Measurements from ENCODE around the gene PYGM.
A peak's percentile ranks its signal among the peaks of the same experiment; 100 is the strongest.

The PYGM gene

GRCh38 chr11:64735725-64736259 lies 24.0 kb downstream of the PYGM start:
- DNase-seq (ENCODE audit: low read depth in 2 of 2), result no peak

GRCh38 chr11:64734811-64735724 lies 24.7 kb downstream of the PYGM start:
- no peak for DNase-seq (ENCODE audit: low read depth in 2 of 2)

GRCh38 chr11:64731601-64732000 lies 28.2 kb downstream of the PYGM start:
- DNase-seq (ENCODE audit: low read depth in 2 of 2), result no peak

DNA sequence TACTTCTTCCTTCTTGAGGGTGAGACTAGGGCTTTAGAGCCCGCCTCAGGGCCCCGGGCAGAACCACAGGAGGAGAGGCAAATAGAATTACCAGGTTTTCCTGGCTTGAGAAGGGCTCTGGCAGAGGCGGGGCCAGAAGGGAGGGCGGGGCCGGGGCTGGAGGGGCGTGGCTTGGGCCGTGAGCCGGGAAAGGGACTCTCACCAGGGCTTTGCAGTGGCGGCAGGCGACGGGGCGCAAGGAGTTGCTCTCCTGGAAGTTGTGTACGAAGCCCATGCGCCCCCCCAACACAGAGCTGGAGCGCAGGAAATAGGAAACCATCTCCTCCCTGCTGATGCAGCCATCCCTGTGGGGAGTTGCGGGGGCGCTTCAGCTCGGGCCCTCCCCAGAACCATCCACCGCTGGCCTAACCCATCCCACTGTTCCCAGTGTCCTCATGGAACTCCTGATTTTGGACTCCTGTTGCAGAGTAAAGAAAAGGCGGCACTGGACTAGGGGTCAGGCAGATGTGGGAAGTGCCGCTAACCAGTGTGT lies 29.9 kb downstream of the PYGM start:
- DNase-seq (ENCODE audit: low read depth in 2 of 2), result no peak

GRCh38 chr11:64728757-64729365 lies 30.9 kb downstream of the PYGM start:
- DNase-seq (ENCODE audit: low read depth in 2 of 2), result no peak

DNA sequence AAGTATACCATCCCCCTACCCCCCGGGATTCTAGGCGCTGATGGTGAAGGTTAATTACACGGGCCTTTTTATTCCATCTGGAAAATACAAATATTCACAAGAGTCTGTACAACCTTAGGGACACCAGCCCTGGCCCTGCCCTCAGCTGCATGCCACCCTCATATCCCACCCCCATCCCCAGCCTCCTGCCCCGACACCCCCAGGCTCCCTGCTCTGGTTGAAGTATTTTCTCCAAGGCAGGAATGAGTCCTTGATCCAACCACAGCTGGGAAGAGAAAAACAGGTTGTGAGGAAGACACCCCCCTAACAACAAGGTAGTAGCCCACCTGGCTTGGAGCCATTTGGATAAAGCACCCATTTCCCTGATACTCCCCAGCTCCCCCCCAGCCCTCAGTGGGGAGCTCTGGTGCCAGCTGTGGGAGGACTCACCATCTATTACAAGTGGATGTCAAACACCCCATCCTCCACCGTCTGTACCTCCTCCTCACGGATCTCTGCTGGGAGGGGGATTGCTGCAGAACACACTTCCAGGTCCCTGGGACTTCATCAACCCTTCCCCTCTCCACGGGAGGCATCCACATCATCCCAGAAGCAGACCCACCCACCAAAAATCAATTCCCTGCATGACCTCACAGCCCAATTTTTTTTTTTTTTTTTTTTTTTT lies 32.8 kb downstream of the PYGM start:
- no peak for DNase-seq (ENCODE audit: low read depth in 2 of 2)

- DNase-seq (ENCODE audit: low read depth in 2 of 2), result no peak
Measured at GRCh38 chr11:64726211-64726641, 33.5 kb downstream of the PYGM start.

- no peak for DNase-seq (ENCODE audit: low read depth in 2 of 2)
Measured at GRCh38 chr11:64724863-64725532, 34.8 kb downstream of the PYGM start.

- DNase-seq (ENCODE audit: low read depth in 2 of 2), result no peak
Measured at GRCh38 chr11:64723907-64724862, 35.6 kb downstream of the PYGM start.

DNA sequence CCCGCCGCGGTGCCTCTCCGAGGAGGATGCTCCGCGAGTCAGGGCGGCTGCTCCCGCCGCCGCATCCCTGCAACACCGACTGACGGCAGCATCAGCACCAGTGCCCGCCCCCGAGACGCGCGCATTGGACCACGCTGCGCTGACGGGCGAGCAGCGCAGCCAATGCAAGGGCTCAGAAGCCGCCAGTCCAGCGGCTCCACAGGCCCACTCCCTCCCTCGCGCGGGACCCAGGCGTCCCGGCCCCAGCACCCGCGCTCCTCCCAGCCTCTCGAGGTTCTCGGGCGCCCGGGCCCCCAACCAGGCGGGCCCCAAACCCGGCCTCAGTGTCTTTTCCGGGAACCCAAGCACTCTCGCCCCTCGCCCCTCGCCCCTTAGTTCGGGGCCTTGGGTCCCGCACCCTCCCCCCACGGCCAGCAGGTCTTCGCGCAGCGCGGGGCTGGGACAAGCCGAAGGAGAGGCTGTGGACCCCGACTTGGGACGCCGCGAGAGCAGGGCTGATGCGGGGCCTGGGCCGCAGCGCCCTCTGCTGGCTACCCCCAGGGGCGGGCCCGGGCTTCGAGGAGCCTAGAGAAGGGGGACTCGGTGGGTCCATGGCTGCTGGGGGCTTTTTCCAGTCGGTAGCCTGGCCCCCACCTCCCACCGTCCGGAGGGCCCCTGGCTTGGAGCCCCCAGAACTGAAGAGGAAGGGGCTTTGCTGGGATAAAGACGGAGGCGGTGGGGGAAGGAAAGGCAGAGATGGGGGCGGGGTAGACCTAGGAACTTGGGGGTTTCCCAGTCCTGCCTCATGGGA lies 36.5 kb downstream of the PYGM start, which contains the start of gene NRXN2:
Gene NRXN2, minus strand, starts transcription at position 81 of the 790 bp plus-strand sequence. CDS start 9,498 bp downstream, outside the sequence.
- DNase-seq (ENCODE audit: low read depth in 2 of 2), result peak; percentile 82 to 85

- no peak for DNase-seq (ENCODE audit: low read depth in 2 of 2)
Measured at GRCh38 chr11:64722141-64723065, 37.4 kb downstream of the PYGM start.

DNA sequence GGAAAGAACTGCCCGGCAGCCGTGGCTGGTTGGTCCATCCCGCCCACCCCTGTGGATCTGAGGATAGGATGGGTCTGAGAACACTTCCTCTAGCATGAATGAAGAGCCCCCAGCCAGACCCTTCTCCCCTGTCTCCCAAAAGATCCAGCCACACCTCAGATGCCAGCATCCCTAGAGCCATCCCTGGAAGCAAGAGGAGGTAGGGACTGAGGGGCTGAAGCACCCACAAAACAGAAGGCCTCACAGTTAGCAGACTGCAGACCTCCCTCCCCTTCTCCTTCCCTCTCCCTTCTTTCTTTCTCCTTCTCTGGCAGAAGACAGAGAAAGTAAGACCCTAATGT lies 38.4 kb downstream of the PYGM start:
- DNase-seq (ENCODE audit: low read depth in 2 of 2), result no peak

DNA sequence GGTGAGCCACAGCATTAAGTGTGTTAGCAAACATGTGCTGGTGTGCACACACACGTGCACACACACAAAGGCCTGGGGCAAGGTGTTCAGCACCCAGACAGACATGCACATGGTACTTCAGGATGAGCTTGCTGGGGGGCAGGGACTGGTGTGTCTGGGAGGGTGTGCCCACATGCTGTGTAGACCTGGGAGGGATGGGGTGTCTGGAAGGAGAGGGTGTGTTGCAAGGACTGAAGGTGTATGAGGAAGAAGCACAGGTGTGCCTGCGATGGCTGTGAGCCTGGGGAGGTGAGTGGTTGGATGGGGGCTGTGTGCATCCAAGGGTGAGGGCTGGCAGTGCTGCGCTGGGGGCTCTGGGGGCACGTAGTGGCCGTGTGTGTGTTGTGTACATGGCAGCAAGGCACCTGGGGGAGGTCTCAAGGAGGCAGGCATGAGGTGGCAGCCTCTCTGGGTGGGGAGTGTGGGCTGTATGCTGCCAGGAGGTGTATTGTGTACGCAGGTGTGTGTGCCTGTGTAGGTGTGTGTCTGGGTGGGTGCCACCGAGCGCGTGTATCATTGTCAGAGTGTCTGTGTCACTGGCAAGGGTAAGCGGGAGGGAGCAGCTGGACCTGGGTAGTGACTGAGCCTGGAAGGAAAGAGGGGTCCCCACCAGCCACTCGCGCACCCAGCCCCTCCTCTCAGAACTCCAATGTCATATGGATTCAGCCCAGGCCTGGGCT lies 39.0 kb downstream of the PYGM start:
- DNase-seq (ENCODE audit: low read depth in 2 of 2), result no peak

DNA sequence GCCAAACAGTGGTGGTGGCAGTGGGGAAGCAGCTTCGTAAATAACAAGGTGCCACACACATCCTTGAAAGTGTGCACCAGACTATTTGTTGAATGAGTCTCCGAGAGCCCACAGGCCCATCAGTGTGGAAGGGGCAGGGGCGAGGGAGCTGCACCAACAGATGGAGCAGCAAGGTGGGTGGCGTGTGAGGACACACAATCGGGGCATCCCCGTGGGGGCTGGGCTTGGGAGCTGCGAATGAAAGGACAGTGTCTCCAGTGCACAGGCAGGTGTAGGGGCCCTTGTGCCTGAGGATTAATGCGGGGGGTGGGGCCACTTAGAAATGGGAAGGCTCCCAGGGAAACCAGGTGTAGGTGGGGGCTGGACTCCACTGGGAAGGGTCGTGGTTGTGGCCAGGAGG lies 39.6 kb downstream of the PYGM start:
- DNase-seq (ENCODE audit: low read depth in 2 of 2), result no peak

DNA sequence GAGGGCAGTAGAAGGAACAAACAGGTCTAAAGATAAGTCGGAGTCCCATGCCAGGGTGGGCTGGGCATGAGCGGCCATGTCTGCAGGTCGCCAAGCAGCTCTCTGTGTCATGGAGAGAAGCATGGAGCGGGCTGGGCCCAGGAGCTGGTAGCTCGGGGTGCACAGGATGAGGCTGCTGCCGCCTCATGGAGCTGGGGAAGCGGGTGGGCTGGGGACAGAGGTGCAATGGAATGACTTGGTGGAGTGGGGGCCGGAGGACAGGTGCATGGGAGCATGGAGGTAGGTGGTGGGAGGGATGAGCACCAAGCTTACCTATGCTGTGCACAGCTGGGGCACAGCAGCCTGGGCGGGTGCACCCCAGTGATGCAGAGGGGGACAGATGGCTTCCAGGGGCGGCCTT lies 40.4 kb downstream of the PYGM start:
- no peak for DNase-seq (ENCODE audit: low read depth in 2 of 2)

GRCh38 chr11:64718780-64719124 lies 41.0 kb downstream of the PYGM start:
- no peak for DNase-seq (ENCODE audit: low read depth in 2 of 2)

- DNase-seq (ENCODE audit: low read depth in 2 of 2), result no peak
Measured at GRCh38 chr11:64718084-64718779, 41.5 kb downstream of the PYGM start.
